Measurements from ENCODE around the gene UNC5B. TPM values are rescaled to one million over a fixed set of nuclear protein-coding genes. Genes with fewer than 3 reads are reported as not detected.
"Not testable (repeated sequence)": the region's sequence is repeated elsewhere in the genome, so short reads cannot be mapped to it uniquely, and the experiment has no call there.

Gene UNC5B
- total RNA-seq, 2 donors from 2014 or later, result not detected

GRCh38 chr10:71211775-71212317, 524 bp upstream of the UNC5B start:
- ATAC-seq, result no peak
- Mint-ChIP-seq H3K4me3 (peak overlapping the region; percentile 69), H3K27ac (no peak overlapping the region), H3K27me3 (peaks cover 64% of the 10 kb centered on the region), H3K36me3 (ENCODE audit: low read depth) (peaks cover 8% of the 10 kb centered on the region), H3K4me1 (peaks cover 13% of the 10 kb centered on the region)
- DNase-seq, result no peak
- no peaks in the 10 kb centered on the region for H3K9me3 ChIP-seq (ENCODE audit: control insufficient read depth, low read length, poor library complexity, severe bottlenecking)

GRCh38 chr10:71213127-71213621, 804 bp downstream of the UNC5B start:
- peaks cover 15% of the 10 kb centered on the region for H3K4me1 Mint-ChIP-seq
- H3K4me3 Mint-ChIP-seq, result peak overlapping the region; percentile 75
- H3K9me3 ChIP-seq (ENCODE audit: control insufficient read depth, low read length, poor library complexity, severe bottlenecking), result no peaks in the 10 kb centered on the region
- H3K27ac Mint-ChIP-seq, result no peak overlapping the region
- peaks cover 8% of the 10 kb centered on the region for H3K36me3 Mint-ChIP-seq (ENCODE audit: low read depth)
- DNase-seq (no peak), ATAC-seq (peak; percentile 26)
- H3K27me3 Mint-ChIP-seq, result peaks cover 55% of the 10 kb centered on the region

GRCh38 chr10:71213761-71214440, 1.5 kb downstream of the UNC5B start:
- Mint-ChIP-seq H3K4me3 (peak overlapping the region; percentile 75), H3K27me3 (peaks cover 54% of the 10 kb centered on the region), H3K27ac (no peak overlapping the region), H3K4me1 (peaks cover 16% of the 10 kb centered on the region), H3K36me3 (ENCODE audit: low read depth) (peaks cover 8% of the 10 kb centered on the region)
- ATAC-seq (no peak), DNase-seq (no peak)
- H3K9me3 ChIP-seq (ENCODE audit: control insufficient read depth, low read length, poor library complexity, severe bottlenecking), result no peaks in the 10 kb centered on the region

GRCh38 chr10:71214641-71215559, 2.5 kb downstream of the UNC5B start:
- Mint-ChIP-seq H3K36me3 (ENCODE audit: low read depth) (peaks cover 8% of the 10 kb centered on the region), H3K4me1 (peaks cover 16% of the 10 kb centered on the region), H3K27me3 (peaks cover 56% of the 10 kb centered on the region), H3K4me3 (peak overlapping the region; percentile 36), H3K27ac (no peak overlapping the region)
- H3K9me3 ChIP-seq (ENCODE audit: control insufficient read depth, low read length, poor library complexity, severe bottlenecking), result no peaks in the 10 kb centered on the region
- DNase-seq (no peak), ATAC-seq (no peak)

- ATAC-seq, result no peak
- Mint-ChIP-seq H3K27me3 (peaks cover 56% of the 10 kb centered on the region), H3K4me1 (peaks cover 16% of the 10 kb centered on the region), H3K4me3 (peak overlapping the region; percentile 47), H3K27ac (no peak overlapping the region), H3K36me3 (ENCODE audit: low read depth) (peaks cover 5% of the 10 kb centered on the region)
- DNase-seq, result no peak
- no peaks in the 10 kb centered on the region for H3K9me3 ChIP-seq (ENCODE audit: control insufficient read depth, low read length, poor library complexity, severe bottlenecking)
These were observed 4.0 kb downstream of the UNC5B start for GRCh38 chr10:71216363-71216695.

- H3K27ac Mint-ChIP-seq, result no peak overlapping the region
- peaks cover 56% of the 10 kb centered on the region for H3K27me3 Mint-ChIP-seq
- H3K36me3 Mint-ChIP-seq (ENCODE audit: low read depth), result peaks cover 5% of the 10 kb centered on the region
- H3K9me3 ChIP-seq (ENCODE audit: control insufficient read depth, low read length, poor library complexity, severe bottlenecking), result no peaks in the 10 kb centered on the region
- ATAC-seq (no peak), DNase-seq (no peak)
- peaks cover 16% of the 10 kb centered on the region for H3K4me1 Mint-ChIP-seq
- H3K4me3 Mint-ChIP-seq, result peak overlapping the region; percentile 78
These were observed 4.4 kb downstream of the UNC5B start for GRCh38 chr10:71216751-71217265.

GRCh38 chr10:71217266-71218045, 5.1 kb downstream of the UNC5B start:
- H3K36me3 Mint-ChIP-seq (ENCODE audit: low read depth), result peaks cover 5% of the 10 kb centered on the region
- peaks cover 16% of the 10 kb centered on the region for H3K4me1 Mint-ChIP-seq
- peaks cover 59% of the 10 kb centered on the region for H3K27me3 Mint-ChIP-seq
- ATAC-seq, result no peak
- H3K27ac Mint-ChIP-seq, result no peak overlapping the region
- DNase-seq, result no peak
- H3K9me3 ChIP-seq (ENCODE audit: control insufficient read depth, low read length, poor library complexity, severe bottlenecking), result no peaks in the 10 kb centered on the region
- peak overlapping the region; percentile 78 for H3K4me3 Mint-ChIP-seq

- no peak for DNase-seq
- H3K4me3 Mint-ChIP-seq, result peak overlapping the region; percentile 78
- peaks cover 64% of the 10 kb centered on the region for H3K27me3 Mint-ChIP-seq
- H3K27ac Mint-ChIP-seq, result no peak overlapping the region
- ATAC-seq, result no peak
- H3K9me3 ChIP-seq (ENCODE audit: control insufficient read depth, low read length, poor library complexity, severe bottlenecking), result no peaks in the 10 kb centered on the region
- peaks cover 5% of the 10 kb centered on the region for H3K36me3 Mint-ChIP-seq (ENCODE audit: low read depth)
- H3K4me1 Mint-ChIP-seq, result peaks cover 16% of the 10 kb centered on the region
These were observed 5.8 kb downstream of the UNC5B start for GRCh38 chr10:71218046-71218650.

- Mint-ChIP-seq H3K27me3 (peaks cover 64% of the 10 kb centered on the region), H3K4me3 (no peak overlapping the region), H3K36me3 (ENCODE audit: low read depth) (peaks cover 5% of the 10 kb centered on the region), H3K4me1 (peaks cover 14% of the 10 kb centered on the region), H3K27ac (no peak overlapping the region)
- no peaks in the 10 kb centered on the region for H3K9me3 ChIP-seq (ENCODE audit: control insufficient read depth, low read length, poor library complexity, severe bottlenecking)
- DNase-seq (no peak), ATAC-seq (no peak)
These were observed 6.3 kb downstream of the UNC5B start for GRCh38 chr10:71218651-71219050.

- H3K9me3 ChIP-seq (ENCODE audit: control insufficient read depth, low read length, poor library complexity, severe bottlenecking); H3K27ac Mint-ChIP-seq; ATAC-seq; DNase-seq; H3K4me3 Mint-ChIP-seq; H3K36me3 Mint-ChIP-seq (ENCODE audit: low read depth): not testable (repeated sequence)
- peaks cover 59% of the 10 kb centered on the region for H3K27me3 Mint-ChIP-seq
- peaks cover 11% of the 10 kb centered on the region for H3K4me1 Mint-ChIP-seq
These were observed 7.0 kb downstream of the UNC5B start for GRCh38 chr10:71219236-71219917.

GRCh38 chr10:71219918-71220688, 7.7 kb downstream of the UNC5B start:
- no peaks in the 10 kb centered on the region for H3K9me3 ChIP-seq (ENCODE audit: control insufficient read depth, low read length, poor library complexity, severe bottlenecking)
- Mint-ChIP-seq H3K27me3 (peaks cover 54% of the 10 kb centered on the region), H3K4me3 (no peak overlapping the region), H3K27ac (no peak overlapping the region), H3K4me1 (peaks cover 10% of the 10 kb centered on the region), H3K36me3 (ENCODE audit: low read depth) (peaks cover 2% of the 10 kb centered on the region)
- ATAC-seq, result no peak
- no peak for DNase-seq

Measured in T-helper 17 cell (primary cell).